Right lobe of liver (tissue), 6 donors: ENCODE results near the gene PRSS33. TPM values are rescaled to one million over a fixed set of nuclear protein-coding genes. Genes with fewer than 3 reads are reported as not detected.

ENCODE experiments used
- ATAC-seq, 4 donors: fragments of 200-7000 bp; cut with Tn5 transposase; one replicate each; pipeline ENCODE4 v1.9.1; 2020; ENCODE audit warnings: mild to moderate bottlenecking in 4 of 4, moderate library complexity in 4 of 4
- DNase-seq, 3 donors: peaks; one replicate each; pipeline ENCODE4 v3.0.0-alpha.2; 2020
- H3K27ac ChIP-seq, 3 donors: fragments of 200-600 bp; one replicate each; pipeline ENCODE4 v1.8.0; 2022
- H3K27me3 ChIP-seq, 2 donors: fragments of 200-600 bp; one replicate each; pipeline ENCODE4 v1.8.0; 2022
- H3K36me3 ChIP-seq, 4 donors: fragments of 200-600 bp; sonication (generic) in 1 of 4; one replicate each; pipeline versions ENCODE4 v1.5.1 to v1.8.0; 2017 to 2022; ENCODE audit warnings: control low read depth in 1 of 4
- H3K4me1 ChIP-seq, 4 donors: fragments of 200-600 bp; sonication (generic) in 1 of 4; one replicate each; pipeline versions ENCODE4 v1.5.1 to v1.8.0; 2017 to 2022; ENCODE audit warnings: control low read depth in 1 of 4
- H3K4me3 ChIP-seq, 3 donors: fragments of 200-600 bp; one replicate each; pipeline ENCODE4 v1.8.0; 2022
- H3K9me3 ChIP-seq, 4 donors: fragments of 200-600 bp; sonication (generic) in 1 of 4; one replicate each; pipeline versions ENCODE4 v1.5.1 to v1.8.0; 2017 to 2022; ENCODE audit warnings: control low read depth in 1 of 4
- CTCF ChIP-seq, 4 donors: fragments of 200-600 bp in 3 of 4; fragments of 450-650 bp in 1 of 4; IDR thresholded peaks; one replicate each; pipeline versions ENCODE4 v1.5.1 to v1.8.0; 2016 to 2022; ENCODE audit warnings: antibody characterized with exemption in 4 of 4, mild to moderate bottlenecking in 2 of 4
- POLR2A ChIP-seq: fragments of 450-650 bp; IDR thresholded peaks from one replicate; pipeline ENCODE4 v1.6.1; 2017; ENCODE audit warnings: antibody characterized with exemption, mild to moderate bottlenecking
- WGBS: methylation state at CpG from one replicate; pipeline ENCODE4 v1.1.6; 2018; ENCODE audit warnings: low coverage, low lambda C conversion rate; ENCODE audit not compliant: insufficient coverage; ENCODE audit errors: missing lambda C conversion rate; 5-methylcytosine and 5-hydroxymethylcytosine counted together
- intact Hi-C, 2 donors: fragments of 100-400 bp; cut with DNase I; formaldehyde crosslinking; loops; one replicate each; pipeline versions ENCODE4 v1.11.2 to v1.14.1; 2022
- total RNA-seq, 6 experiments: library from RNA; depleted of rRNA in 2 of 6; stranded (reverse); fragments of >200 nt in 2 of 6; fragmentation: NEBNext Ultra II Directional in 3 of 6; extraction: Animal tissue kit (Norgen Biotek cat#: 25700) in 3 of 6; gene quantifications; one replicate each; pipeline versions ENCODE4 v1.1.0 to v1.2.4, GENCODE V29; 2016 to 2023
- donor health status: DM: no; HTN: yes; CAD: no.
- donor health status: DM: no; HTN: no; CAD: no.
- donor health status: DM: no; HTN: no; CAD: no.
- donor health status: DM: no; HTN: yes; CAD: no.
- donor health status: DM: no; HTN: yes; CAD: no.

PRSS33 gene
- total RNA-seq, 6 experiments from 2014 or later = not detected

- H3K27me3 ChIP-seq = no peaks in the 10 kb centered on the region
- peaks cover 49 to 97% (median 71%) of the 10 kb centered on the region in 4 donors for H3K36me3 ChIP-seq
- no peak for ATAC-seq
- H3K9me3 ChIP-seq = no peaks in the 10 kb centered on the region
- no peak for DNase-seq
- no peak overlapping the region for H3K4me3 ChIP-seq
- TF ChIP-seq POLR2A (no peak), CTCF (IDR thresholded peaks at IDR 0.05) (no peak)
- intact Hi-C loops = no loop called here
- H3K27ac ChIP-seq = no peak overlapping the region
- H3K4me1 ChIP-seq = no peaks in the 10 kb centered on the region
- 100% methylated on average over 5 of the region's 10 CpGs for WGBS
Observed at GRCh38 chr16:2761472-2761871, 25.9 kb downstream of the PRSS33 start.

- no peaks in the 10 kb centered on the region for H3K9me3 ChIP-seq
- TF ChIP-seq POLR2A (no peak), CTCF (IDR thresholded peaks at IDR 0.05) (no peak)
- no peak for ATAC-seq
- H3K4me1 ChIP-seq = peaks cover 0 to 24% (median 4%) of the 10 kb centered on the region in 4 donors
- H3K27me3 ChIP-seq = no peaks in the 10 kb centered on the region
- peak in 1 of 3 donors; percentile 13 for DNase-seq
- WGBS = 71% methylated on average over 6 of the region's 11 CpGs
- peaks cover 27 to 55% (median 42%) of the 10 kb centered on the region in 4 donors for H3K36me3 ChIP-seq
- H3K27ac ChIP-seq = no peak overlapping the region
- intact Hi-C loops = no loop called here
- H3K4me3 ChIP-seq = no peak overlapping the region
Observed at GRCh38 chr16:2757344-2757743, 30.0 kb downstream of the PRSS33 start.

GRCh38 chr16:2756288-2757015 is 30.9 kb downstream of the PRSS33 start:
- Histone ChIP-seq H3K9me3 (no peaks in the 10 kb centered on the region), H3K4me1 (peaks cover 0 to 28% (median 9%) of the 10 kb centered on the region in 4 donors), H3K36me3 (peaks cover 20 to 46% (median 34%) of the 10 kb centered on the region in 4 donors), H3K4me3 (no peak overlapping the region), H3K27ac (no peak overlapping the region), H3K27me3 (no peaks in the 10 kb centered on the region)
- no peak for TF ChIP-seq CTCF (IDR thresholded peaks at IDR 0.05)
- TF ChIP-seq POLR2A = no peak
- intact Hi-C loops = no loop called here
- DNase-seq (peak in 2 of 3 donors; percentile 42 to 50), ATAC-seq (no peak)
- WGBS = 91% methylated on average over 12 of the region's 30 CpGs

GRCh38 chr16:2755158-2755557 is 32.2 kb downstream of the PRSS33 start:
- DNase-seq (no peak), ATAC-seq (no peak)
- 10% methylated on average over 3 of the region's 3 CpGs for WGBS
- Histone ChIP-seq H3K4me1 (peaks cover 0 to 32% (median 10%) of the 10 kb centered on the region in 4 donors), H3K9me3 (no peaks in the 10 kb centered on the region), H3K27me3 (no peaks in the 10 kb centered on the region), H3K27ac (no peak overlapping the region), H3K4me3 (peak overlapping the region in 1 of 3 donors; percentile 75), H3K36me3 (peaks cover 10 to 33% (median 25%) of the 10 kb centered on the region in 4 donors)
- intact Hi-C loops = no loop called here
- TF ChIP-seq CTCF (IDR thresholded peaks at IDR 0.05) (no peak), POLR2A (no peak)
